CD4-positive, alpha-beta T cell treated with Interferon gamma for 1 hour (primary cell): ENCODE data around the gene NECAB3.

Experiments used
- DNase-seq: peaks from one replicate; pipeline ENCODE4 v3.0.0-alpha.2; 2020

The NECAB3 gene

GRCh38 chr20:33676652-33677645 is 2.7 kb upstream of the NECAB3 start:
- no peak for DNase-seq

- DNase-seq = no peak
Observed at GRCh38 chr20:33676121-33676520, 1.9 kb upstream of the NECAB3 start.

GRCh38 chr20:33675136-33675959 is 1.1 kb upstream of the NECAB3 start:
- DNase-seq = no peak

- no peak for DNase-seq
Observed at GRCh38 chr20:33673410-33674293, 576 bp downstream of the NECAB3 start.

- DNase-seq = no peak
Observed at GRCh38 chr20:33673114-33673409, 1.2 kb downstream of the NECAB3 start.

GRCh38 chr20:33672426-33673113 is 1.7 kb downstream of the NECAB3 start:
- DNase-seq = no peak

- no peak for DNase-seq
Observed at GRCh38 chr20:33671573-33672288, 2.5 kb downstream of the NECAB3 start.

- no peak for DNase-seq
Observed at GRCh38 chr20:33670715-33671499, 3.3 kb downstream of the NECAB3 start.

GRCh38 chr20:33669873-33670640 is 4.2 kb downstream of the NECAB3 start:
- no peak for DNase-seq

- no peak for DNase-seq
Observed at GRCh38 chr20:33669224-33669623, 5.0 kb downstream of the NECAB3 start.

- no peak for DNase-seq
Observed at GRCh38 chr20:33668466-33669155, 5.6 kb downstream of the NECAB3 start.

- DNase-seq = peak; percentile 78
Observed at GRCh38 chr20:33667676-33668465, 6.4 kb downstream of the NECAB3 start.

GRCh38 chr20:33667245-33667675 is 7.0 kb downstream of the NECAB3 start:
- peak; percentile 22 for DNase-seq

- peak; percentile 91 for DNase-seq
Observed at GRCh38 chr20:33666293-33667244, 7.7 kb downstream of the NECAB3 start, which contains the start of gene ACTL10. TSS of gene ACTL10 (plus strand) at chr20:33666943. CDS start at chr20:33667498, 555 bp downstream.

- no peak for DNase-seq
Observed at GRCh38 chr20:33664762-33665144, 9.5 kb downstream of the NECAB3 start.

GRCh38 chr20:33664085-33664761 is 10.0 kb downstream of the NECAB3 start:
- no peak for DNase-seq
